ENCODE data around the gene LIPA.

DNA sequence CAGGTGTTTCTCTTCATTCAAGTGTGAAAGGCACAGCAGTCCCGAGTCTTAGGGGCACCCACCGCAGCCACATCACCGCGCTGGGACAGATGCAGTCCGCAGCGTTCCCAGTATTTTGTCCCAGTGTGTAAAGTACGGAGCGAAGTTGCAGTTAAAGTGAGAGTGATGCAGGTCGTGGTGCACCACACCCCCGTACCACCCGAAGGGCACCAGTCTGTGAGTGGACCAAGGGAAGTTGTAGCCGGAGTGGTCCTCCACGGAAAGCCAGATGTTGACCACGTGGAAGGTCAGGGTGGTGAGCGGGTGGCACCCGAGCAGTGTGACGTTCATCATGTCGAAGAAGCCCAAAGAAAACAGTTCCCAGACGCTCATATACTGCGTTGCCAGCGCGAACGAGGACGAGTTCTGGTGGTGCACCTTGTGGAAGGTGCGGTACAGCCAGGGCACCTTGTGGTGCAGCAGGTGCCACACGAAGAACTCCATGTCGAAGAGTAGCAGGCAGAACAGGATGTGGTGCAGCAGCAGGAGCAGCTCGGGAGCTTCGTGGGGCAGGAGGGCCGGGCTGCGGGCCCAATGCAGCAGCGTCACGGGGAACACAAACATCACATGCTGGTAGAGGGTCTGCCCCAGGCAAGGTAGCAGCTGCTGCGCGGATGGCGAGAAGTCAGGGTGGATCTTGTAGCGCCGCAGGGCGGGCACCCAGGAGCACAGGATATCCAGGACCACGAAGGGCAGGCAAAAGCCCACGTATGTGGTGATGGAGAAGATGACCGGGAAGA lies 45.0 kb downstream of the LIPA start:
- TF ChIP-seq GATA2 (IDR thresholded peaks at IDR 0.05; ENCODE audit: low read depth, low read length) (no peak), GATA3 (IDR thresholded peaks at IDR 0.05; ENCODE audit: low read depth, low read length) (no peak)

Measured in SH-SY5Y (cell line).